ENCODE data around the gene IFNA7.
"Not testable (repeated sequence)": the region's sequence is repeated elsewhere in the genome, so short reads cannot be mapped to it uniquely, and the experiment has no call there.

Gene IFNA7

GRCh38 chr9:21202105-21202504 lies at the start of gene IFNA7:
Gene IFNA7, minus strand, starts transcription at chr9:21202205. Its CDS starts 40 bp downstream, at chr9:21202165.
- DNase-seq, result not testable (repeated sequence)

DNA sequence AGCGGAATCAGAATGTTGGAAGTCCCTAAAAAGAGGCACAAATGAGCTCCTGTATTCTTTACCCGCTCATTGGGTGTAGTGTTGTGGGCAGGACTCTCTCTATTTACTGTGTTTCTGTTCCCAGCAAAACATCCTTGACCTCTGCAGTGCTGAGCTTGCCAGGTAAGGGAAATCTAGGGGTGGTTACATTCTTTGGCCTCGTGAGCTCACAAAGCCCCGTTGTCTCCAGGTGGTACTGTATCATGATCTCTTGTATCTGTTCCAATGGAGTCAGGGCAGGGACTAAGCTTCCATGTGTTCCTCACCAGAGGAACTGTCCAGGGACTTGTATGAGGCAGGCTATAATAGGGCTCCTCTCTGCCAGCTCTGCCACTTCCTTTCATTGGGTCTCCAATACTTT lies 49.6 kb upstream of the IFNA7 start:
- no peak for DNase-seq

- no peak for DNase-seq
These were observed 49.2 kb upstream of the IFNA7 start for GRCh38 chr9:21251190-21251589.

- no peak for DNase-seq
These were observed 42.8 kb upstream of the IFNA7 start for GRCh38 chr9:21244836-21245235.

DNA sequence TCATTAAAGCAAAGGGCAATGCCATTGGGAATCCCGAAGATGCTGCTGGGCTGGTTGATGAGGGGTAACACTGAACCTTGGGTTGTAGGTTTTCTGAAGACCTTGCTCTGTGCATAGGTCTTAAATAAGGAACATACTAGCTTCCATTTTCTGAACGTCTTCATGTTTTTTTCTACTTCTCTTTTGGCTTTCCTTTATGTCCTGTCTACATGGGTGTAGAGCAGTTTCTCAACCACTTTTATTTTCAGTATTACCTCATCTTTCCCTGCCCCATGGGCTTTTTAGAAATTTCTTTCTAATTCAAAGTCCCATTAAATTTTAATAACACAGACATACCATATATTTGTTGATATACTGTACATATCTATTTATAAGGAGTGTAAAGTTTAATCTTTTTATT lies 37.9 kb upstream of the IFNA7 start, which contains the start of gene IFNA14:
Gene IFNA14, minus strand, starts transcription at position 95 of the 400 bp plus-strand sequence. Its CDS starts 70 bp downstream, at position 25.
- DNase-seq, result no peak

GRCh38 chr9:21236360-21236714 lies 34.3 kb upstream of the IFNA7 start:
- DNase-seq, result not testable (repeated sequence)

GRCh38 chr9:21235468-21236359 lies 33.7 kb upstream of the IFNA7 start:
- DNase-seq, result not testable (repeated sequence)

- DNase-seq, result no peak
These were observed 32.2 kb upstream of the IFNA7 start for GRCh38 chr9:21234153-21234687.

DNA sequence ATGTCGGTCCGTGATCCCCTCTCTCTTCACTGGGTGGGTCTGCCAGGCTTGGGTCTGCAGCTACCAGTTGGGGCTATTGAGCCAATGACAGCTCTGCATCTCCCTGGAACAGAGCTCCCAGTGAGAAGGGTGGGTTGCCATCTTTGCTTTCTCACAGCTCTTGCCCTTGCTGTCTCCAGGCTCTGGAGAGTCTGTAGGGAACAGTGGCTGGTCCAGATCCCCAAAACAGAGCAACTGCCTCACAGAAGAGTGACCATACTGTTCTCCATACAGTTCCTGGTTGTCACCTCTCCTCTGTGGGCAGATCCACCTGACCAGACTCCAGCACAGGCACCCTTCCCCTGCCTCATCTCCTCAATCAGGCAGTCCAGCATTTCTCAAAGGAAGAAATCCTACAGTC lies 31.3 kb upstream of the IFNA7 start:
- DNase-seq, result no peak

DNA sequence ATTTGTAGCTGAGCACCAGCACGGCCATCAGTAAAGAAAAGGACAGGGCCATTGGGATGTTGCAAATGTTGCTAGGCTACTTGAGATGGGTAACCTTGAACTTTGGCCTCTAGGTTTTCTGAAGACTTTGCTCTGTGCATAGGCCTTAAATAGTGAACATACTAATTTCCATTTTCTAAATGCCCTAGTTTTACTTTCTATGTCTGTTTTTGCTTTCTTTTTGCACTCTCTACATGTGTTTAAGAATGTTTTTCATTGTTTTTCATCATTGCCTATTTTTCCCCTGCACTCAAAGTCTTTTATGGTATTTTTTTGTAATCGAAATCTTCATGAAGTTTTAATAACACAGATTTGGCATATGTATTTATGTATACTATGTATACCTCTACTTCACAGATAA lies 26.1 kb upstream of the IFNA7 start, which contains the start of gene IFNA17:
Gene IFNA17, minus strand, starts transcription at position 101 of the 400 bp plus-strand sequence. Its CDS starts 49 bp downstream, at position 52.
- no peak for DNase-seq

DNA sequence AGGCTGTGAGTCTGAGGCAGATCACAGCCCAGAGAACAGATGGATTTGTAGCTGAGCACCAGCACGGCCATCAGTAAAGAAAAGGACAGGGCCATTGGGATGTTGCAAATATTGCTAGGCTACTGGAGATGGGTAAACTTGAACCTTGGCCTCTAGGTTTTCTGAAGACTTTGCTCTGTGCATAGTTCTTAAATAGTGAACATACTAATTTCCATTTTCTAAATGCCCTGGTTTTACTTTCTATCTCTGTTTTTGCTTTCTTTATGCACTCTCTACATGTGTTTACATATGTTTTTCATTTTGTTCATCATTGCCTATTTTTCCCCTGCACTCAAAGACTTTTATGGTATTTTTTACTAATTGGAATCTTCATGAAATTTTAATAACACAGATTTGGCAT lies 15.2 kb upstream of the IFNA7 start, which contains the start of gene IFNA16:
Gene IFNA16, minus strand, starts transcription at position 101 of the 400 bp plus-strand sequence. Its CDS starts 6 bp downstream, at position 95.
- DNase-seq, result not testable (repeated sequence)

DNA sequence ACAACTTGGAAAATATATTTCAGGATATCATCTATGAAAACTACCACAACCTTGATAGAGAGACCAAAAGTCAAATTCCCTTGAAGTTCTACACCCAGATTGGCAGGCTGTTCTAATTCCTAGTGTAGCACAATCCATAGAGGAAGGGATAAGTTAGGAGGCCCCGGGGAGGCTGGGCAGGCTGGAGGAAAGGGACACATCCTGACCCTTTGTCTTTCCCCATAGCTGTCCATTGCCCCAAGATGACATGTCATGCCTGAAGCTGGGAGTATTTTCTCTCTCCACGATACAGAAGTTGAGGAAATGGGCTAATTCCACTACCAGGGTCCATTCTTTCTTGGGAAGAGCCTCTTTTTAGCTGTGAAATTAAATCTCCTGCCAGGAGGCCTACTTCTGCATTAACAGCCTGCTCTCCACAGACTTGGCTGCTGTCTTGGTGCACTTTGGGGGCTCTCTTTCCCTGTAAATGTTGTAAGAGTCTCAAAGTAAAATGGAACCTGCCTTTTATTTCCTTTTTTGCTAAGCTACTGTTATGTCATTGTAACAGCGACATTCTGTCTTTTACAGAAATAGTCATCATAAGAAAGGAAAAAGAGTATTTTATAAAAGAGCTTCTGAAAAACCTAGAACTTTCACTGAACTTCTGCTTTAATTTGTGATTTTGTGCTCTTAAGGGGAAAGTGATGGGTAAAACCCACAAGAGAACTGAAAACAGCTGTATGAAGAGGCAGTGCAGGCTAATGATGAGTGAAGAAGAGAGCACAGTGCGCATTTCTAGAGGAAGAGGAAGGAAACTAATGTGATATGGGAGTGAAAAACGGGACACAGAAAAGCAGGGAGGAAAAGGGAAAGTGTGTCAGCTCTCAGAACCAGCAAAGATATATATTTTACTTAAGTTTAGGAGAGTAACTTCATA lies 11.7 kb upstream of the IFNA7 start:
- not testable (repeated sequence) for DNase-seq

DNA sequence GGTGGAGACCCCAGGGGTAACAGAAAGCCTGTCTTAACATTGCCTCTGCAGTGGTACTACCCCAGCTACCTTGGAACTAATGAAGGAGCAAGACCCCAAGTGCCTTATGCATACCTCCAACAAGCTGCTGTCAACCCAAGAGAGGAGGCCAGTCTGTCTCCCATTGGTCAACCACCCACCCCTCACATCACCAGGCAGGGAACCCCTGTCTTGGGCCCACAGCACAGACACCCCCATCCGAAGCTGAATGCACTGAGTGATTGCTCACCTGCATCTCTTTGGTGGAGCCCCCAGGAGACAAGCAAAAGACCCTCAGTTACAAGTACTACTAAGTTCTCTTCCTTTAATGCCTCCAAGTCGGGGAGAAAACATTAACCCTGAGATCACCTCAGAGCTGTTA lies 10.2 kb upstream of the IFNA7 start:
- not testable (repeated sequence) for DNase-seq

GRCh38 chr9:21210782-21211181 lies 8.8 kb upstream of the IFNA7 start:
- DNase-seq, result not testable (repeated sequence)

DNA sequence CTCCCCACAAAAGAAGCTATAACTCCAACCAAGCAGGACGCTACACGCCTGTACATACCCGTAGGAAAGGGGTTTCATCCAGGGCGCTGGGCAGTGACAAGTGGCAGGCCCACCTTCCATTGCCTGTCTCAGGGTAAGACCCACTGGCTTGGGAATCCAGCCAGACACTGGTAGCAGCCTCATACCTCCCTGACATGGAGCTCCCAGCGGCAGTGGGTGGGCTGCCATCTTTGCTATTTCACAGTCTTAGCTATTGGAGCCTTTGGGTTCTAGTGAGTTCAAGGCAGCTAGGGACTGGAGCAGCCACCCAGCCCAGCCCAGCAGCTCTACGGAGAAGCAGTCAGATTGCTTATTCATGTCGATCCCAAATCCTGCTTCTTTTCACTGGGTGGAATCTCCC lies 8.3 kb upstream of the IFNA7 start:
- no peak for DNase-seq

- not testable (repeated sequence) for DNase-seq
These were observed 5.0 kb upstream of the IFNA7 start, which contains the start of gene IFNA10 for GRCh38 chr9:21207043-21207442. Gene IFNA10, minus strand, starts transcription at chr9:21207143. Its CDS starts 46 bp downstream, at chr9:21207097.

- no peak for DNase-seq
These were observed 3.2 kb upstream of the IFNA7 start for GRCh38 chr9:21205204-21205603.

GRCh38 chr9:21194867-21195776 lies 6.9 kb downstream of the IFNA7 start:
- peak; percentile 4 for DNase-seq

GRCh38 chr9:21187487-21187886 lies 14.5 kb downstream of the IFNA7 start, which contains the start of gene IFNA4:
Gene IFNA4, minus strand, starts transcription at chr9:21187587. Its CDS starts 56 bp downstream, at chr9:21187531.
- DNase-seq, result not testable (repeated sequence)

DNA sequence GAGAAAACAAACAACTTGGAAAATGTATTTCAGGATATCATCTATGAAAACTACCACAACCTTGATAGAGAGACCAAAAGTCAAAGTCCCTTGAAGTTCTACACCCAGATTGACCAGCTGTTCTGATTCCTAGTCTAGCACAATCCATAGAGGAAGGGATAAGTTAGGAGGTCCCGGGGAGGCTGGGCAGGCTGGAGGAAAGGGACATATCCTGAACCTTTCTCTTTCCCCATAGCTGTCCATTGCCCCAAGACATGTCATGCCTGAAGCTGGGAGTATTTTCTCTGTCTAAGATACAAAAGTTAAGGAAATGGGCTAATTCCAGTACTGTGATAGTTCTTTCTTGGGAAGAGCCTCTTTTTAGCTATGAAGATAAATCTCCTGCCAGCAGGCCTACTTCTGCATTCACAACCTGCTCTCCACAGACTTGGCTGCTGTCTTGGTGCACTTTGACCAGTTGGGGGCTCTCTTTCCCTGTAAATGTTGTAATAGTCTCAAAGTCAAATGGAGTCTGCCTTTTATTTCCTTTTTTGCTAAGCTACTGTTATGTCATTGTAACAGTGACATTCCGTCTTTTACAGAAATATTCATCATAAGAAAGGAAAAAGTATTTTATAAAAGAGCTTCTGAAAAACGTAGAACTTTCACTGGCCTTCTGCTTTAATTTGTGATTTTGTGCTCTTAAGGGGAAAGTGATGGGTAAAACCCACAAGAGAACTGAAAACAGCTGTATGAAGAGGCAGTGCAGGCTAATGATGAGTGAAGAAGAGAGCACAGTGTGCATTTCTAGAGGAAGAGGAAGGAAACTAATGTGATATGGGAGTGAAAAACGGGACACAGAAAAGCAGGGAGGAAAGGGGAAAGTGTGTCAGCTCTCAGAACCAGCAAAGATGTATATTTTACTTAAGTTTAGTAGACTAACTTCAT lies 18.9 kb downstream of the IFNA7 start:
- not testable (repeated sequence) for DNase-seq

All from DMS 273 treated with DMSO at 0.1 percent for 48 hours (cell line).